Epithelial cell of proximal tubule (primary cell): Measurements from ENCODE around the gene IGFBP3. TPM values are rescaled to one million over a fixed set of nuclear protein-coding genes. Genes with fewer than 3 reads are reported as not detected.

Source experiments
- DNase-seq: peaks from one replicate; pipeline ENCODE4 v3.0.0-alpha.2; 2011; ENCODE audit warnings: low read depth
- H3K4me3 ChIP-seq: 2 replicates; pipeline ENCODE4 v1.5.1; 2011; ENCODE audit warnings: low read depth, mild to moderate bottlenecking, low read length
- CTCF ChIP-seq: conservative IDR thresholded peaks from 2 replicates; pipeline ENCODE4 v1.5.1; 2012; ENCODE audit warnings: low read depth, mild to moderate bottlenecking, low read length
- total RNA-seq: library from RNA; depleted of rRNA; stranded (reverse); fragments of >200 nt; gene quantifications from 2 replicates; pipeline ENCODE4 v1.2.3, GENCODE V29; 2015

Gene IGFBP3
- total RNA-seq, 1 donor from 2014 or later, result 338 TPM

- no peak overlapping the region for H3K4me3 ChIP-seq
- TF ChIP-seq CTCF, result no peak
- DNase-seq, result no peak
These were observed 55.3 kb downstream of the IGFBP3 start for GRCh38 chr7:45865594-45866410.

GRCh38 chr7:45863715-45864114, 57.4 kb downstream of the IGFBP3 start:
- no peak for DNase-seq
- no peak overlapping the region for H3K4me3 ChIP-seq
- peak; percentile 28 for TF ChIP-seq CTCF

Other genes starting within 250 kb of the IGFBP3 start
- gene CCDC201, start 48.2 kb downstream of the IGFBP3 start, total RNA-seq, result not detected in 2 replicates
- 4.6 and 16.5 TPM in 2 replicates for gene IGFBP1, start 32.8 kb downstream of the IGFBP3 start, total RNA-seq